ENCODE data around the gene OSBPL10.

GRCh38 chr3:32022947-32023346, 41.9 kb upstream of the OSBPL10 start:
- TF ChIP-seq, protein P1, sequence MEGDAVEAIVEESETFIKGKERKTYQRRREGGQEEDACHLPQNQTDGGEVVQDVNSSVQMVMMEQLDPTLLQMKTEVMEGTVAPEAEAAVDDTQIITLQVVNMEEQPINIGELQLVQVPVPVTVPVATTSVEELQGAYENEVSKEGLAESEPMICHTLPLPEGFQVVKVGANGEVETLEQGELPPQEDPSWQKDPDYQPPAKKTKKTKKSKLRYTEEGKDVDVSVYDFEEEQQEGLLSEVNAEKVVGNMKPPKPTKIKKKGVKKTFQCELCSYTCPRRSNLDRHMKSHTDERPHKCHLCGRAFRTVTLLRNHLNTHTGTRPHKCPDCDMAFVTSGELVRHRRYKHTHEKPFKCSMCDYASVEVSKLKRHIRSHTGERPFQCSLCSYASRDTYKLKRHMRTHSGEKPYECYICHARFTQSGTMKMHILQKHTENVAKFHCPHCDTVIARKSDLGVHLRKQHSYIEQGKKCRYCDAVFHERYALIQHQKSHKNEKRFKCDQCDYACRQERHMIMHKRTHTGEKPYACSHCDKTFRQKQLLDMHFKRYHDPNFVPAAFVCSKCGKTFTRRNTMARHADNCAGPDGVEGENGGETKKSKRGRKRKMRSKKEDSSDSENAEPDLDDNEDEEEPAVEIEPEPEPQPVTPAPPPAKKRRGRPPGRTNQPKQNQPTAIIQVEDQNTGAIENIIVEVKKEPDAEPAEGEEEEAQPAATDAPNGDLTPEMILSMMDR (IDR thresholded peaks at IDR 0.05) = no peak
- no peak for TF ChIP-seq POLR2A (IDR thresholded peaks at IDR 0.05)
